AG04449 (cell line): ENCODE results near the gene NFIA.
"Not testable (repeated sequence)": the region's sequence is repeated elsewhere in the genome, so short reads cannot be mapped to it uniquely, and the experiment has no call there.

Experiments
- CTCF ChIA-PET: fragments of 350-600 bp; formaldehyde crosslinking; extraction: SDS; loops from one replicate; lab custom pipeline; 2021; ENCODE audit warnings: antibody characterized with exemption; lab: Yijun Ruan, JAX
- POLR2A ChIA-PET: fragments of 400-600, 350-600 bp; formaldehyde crosslinking; extraction: SDS; loops from one replicate; lab custom pipeline; 2020; ENCODE audit warnings: antibody characterized with exemption, inconsistent platforms; lab: Yijun Ruan, JAX
- DNase-seq: peaks from one replicate; pipeline ENCODE4 v3.0.0-alpha.2; 2010; ENCODE audit warnings: low read depth, low spot score
- H3K4me3 ChIP-seq: 2 replicates; pipeline ENCODE4 v1.5.1; 2011; ENCODE audit warnings: low read depth, mild to moderate bottlenecking, control low read depth, low read length
- CTCF ChIP-seq: IDR thresholded peaks from one replicate; pipeline ENCODE4 v1.5.1; 2011; ENCODE audit warnings: mild to moderate bottlenecking, moderate library complexity, low read length, control low read depth, inconsistent platforms; ENCODE audit not compliant: insufficient read depth; ENCODE audit errors: missing control alignments

Gene NFIA

GRCh38 chr1:61070054-61070453, 12.3 kb upstream of the NFIA start:
- ChIA-PET CTCF (interaction anchor here (1.7 kb wide), 1 partner anchor 20 kb away, joined by 6 read pairs; no protein-coding TSS in a partner anchor), POLR2A (no interaction called here)
- no peak overlapping the region for H3K4me3 ChIP-seq
- no peak for TF ChIP-seq CTCF
- no peak for DNase-seq

- ChIA-PET CTCF (interaction anchor here (1.0 to 1.7 kb wide), 3 partner anchors 12 to 22 kb away, joined by 3 to 6 read pairs (median 4); no protein-coding TSS in a partner anchor), POLR2A (no interaction called here)
- H3K4me3 ChIP-seq, result no peak overlapping the region
- TF ChIP-seq CTCF, result no peak
- no peak for DNase-seq
Observed at GRCh38 chr1:61071205-61072130, 10.9 kb upstream of the NFIA start.

DNA sequence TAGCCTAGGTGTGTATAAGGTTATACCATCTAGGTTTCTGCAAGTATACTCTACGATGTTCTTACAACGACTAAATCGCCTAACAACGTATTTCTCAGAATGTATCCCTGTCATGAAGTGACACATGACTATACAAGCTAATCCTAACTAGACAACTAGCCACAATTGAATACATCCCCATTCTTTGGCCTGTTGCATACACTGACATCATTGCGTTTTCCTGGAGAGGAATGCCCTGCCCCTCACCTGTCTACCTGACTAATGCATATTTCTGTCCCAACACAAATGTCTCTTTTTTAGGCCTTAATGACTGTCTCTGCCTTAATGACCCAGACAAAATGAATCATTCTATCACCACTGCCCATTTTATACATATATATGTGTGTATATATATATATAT, 8.5 kb upstream of the NFIA start:
- CTCF ChIA-PET, result interaction anchor here (0.7 kb wide), 1 partner anchor 342 kb away, joined by 3 read pairs; no protein-coding TSS in a partner anchor
- POLR2A ChIA-PET, result no interaction called here
- no peak overlapping the region for H3K4me3 ChIP-seq
- no peak for TF ChIP-seq CTCF
- DNase-seq, result no peak

- H3K4me3 ChIP-seq, POLR2A ChIA-PET, DNase-seq, CTCF ChIA-PET: not testable (repeated sequence)
Observed at GRCh38 chr1:61075833-61076232, 6.5 kb upstream of the NFIA start.

GRCh38 chr1:61076728-61077675, 5.4 kb upstream of the NFIA start:
- TF ChIP-seq CTCF, result no peak
- CTCF ChIA-PET, result interaction anchor here (0.6 to 1.6 kb wide), 3 partner anchors 9 to 260 kb away, joined by 3 to 4 read pairs (median 3); no protein-coding TSS in a partner anchor
- DNase-seq, result no peak
- H3K4me3 ChIP-seq, result peak overlapping the region; percentile 67
- POLR2A ChIA-PET, result no interaction called here
